K562 (cell line): ENCODE results near the gene KCNK7. TPM values are rescaled to one million over a fixed set of nuclear protein-coding genes. Genes with fewer than 3 reads are reported as not detected.

Experiments
- ATF7 ChIP-seq: fragments of 450-650 bp; IDR thresholded peaks from 2 replicates; pipeline ENCODE4 v1.7.1; 2014; ENCODE audit warnings: mild to moderate bottlenecking, moderate library complexity
- COPS2 ChIP-seq: fragments of 450-650 bp; conservative IDR thresholded peaks from 2 replicates; pipeline ENCODE4 v1.6.1; 2016; ENCODE audit warnings: mild to moderate bottlenecking, moderate library complexity
- CXXC5 ChIP-seq: fragments of 250-450 bp; sonication (Bioruptor Pico); IDR thresholded peaks from 2 replicates; pipeline ENCODE4 v1.8.0; 2022; ENCODE audit warnings: inconsistent platforms, mild to moderate bottlenecking, moderate library complexity
- EGR1 ChIP-seq: fragments of 450-650 bp; conservative IDR thresholded peaks from 2 replicates; pipeline ENCODE4 v1.6.1; 2017; ENCODE audit warnings: mild to moderate bottlenecking
- FOXM1 ChIP-seq, 2 experiments: fragments of 450-650 bp in 1 of 2; sonication (generic) in 1 of 2; formaldehyde crosslinking in 1 of 2; IDR thresholded peaks; 2 replicates each; pipeline versions ENCODE4 v1.6.1 to v1.9.0; 2017 to 2022; ENCODE audit warnings: low read depth in 2 of 2, mild to moderate bottlenecking in 2 of 2, missing genetic modification reagents in 1 of 2, moderate library complexity in 1 of 2
- HOXB6 ChIP-seq: fragments of 250-450 bp; sonication (Bioruptor Pico); IDR thresholded peaks from 2 replicates; pipeline ENCODE4 v1.5.1; 2022; ENCODE audit warnings: mild to moderate bottlenecking, borderline replicate concordance
- MYC ChIP-seq, 2 experiments: fragments of 250-450 bp in 1 of 2; sonication (Bioruptor Pico) in 1 of 2; IDR thresholded peaks; 2 replicates each; pipeline versions ENCODE4 v1.5.1 to v1.6.1; 2012 to 2021; ENCODE audit warnings: low read depth in 2 of 2, borderline replicate concordance in 1 of 2, improper control_type of control experiment in 1 of 2, low read length in 1 of 2, mild to moderate bottlenecking in 1 of 2, moderate library complexity in 1 of 2
- PCBP1 ChIP-seq: fragments of 200-400 bp; formaldehyde crosslinking; IDR thresholded peaks from 2 replicates; pipeline ENCODE4 v1.6.1; 2018; ENCODE audit warnings: mild to moderate bottlenecking, low read depth, low read length; ENCODE audit not compliant: poor library complexity, severe bottlenecking
- SMARCA4 ChIP-seq: fragments of 450-650 bp; IDR thresholded peaks from 2 replicates; pipeline ENCODE4 v1.6.1; 2016
- SMC3 ChIP-seq: conservative IDR thresholded peaks from 2 replicates; pipeline ENCODE4 v1.6.1; 2011; ENCODE audit warnings: low read depth, low read length, improper control_type of control experiment; ENCODE audit not compliant: insufficient read depth
- U2AF2 ChIP-seq: fragments of 200-400 bp; formaldehyde crosslinking; optimal IDR thresholded peaks from 2 replicates; pipeline ENCODE3; 2017; ENCODE audit warnings: low read depth, mild to moderate bottlenecking, low read length
- ZFX ChIP-seq: sonication (generic); formaldehyde crosslinking; IDR thresholded peaks from 2 replicates; pipeline ENCODE4 v1.8.0; 2022; ENCODE audit warnings: mild to moderate bottlenecking, missing genetic modification reagents, moderate library complexity
- ZKSCAN1 ChIP-seq: fragments of 150-350 bp; IDR thresholded peaks from 2 replicates; pipeline ENCODE4 v1.6.1; 2016; ENCODE audit warnings: low read depth, low read length
- polyA plus RNA-seq, 8 experiments: library from polyadenylated mRNA; depleted of rRNA in 4 of 8; stranded (reverse) in 5 of 8; unstranded in 3 of 8; fragments of >200 nt; fragmentation: Nextera tagmentation in 2 of 8; fragmentation: Illumina TruSeq in 1 of 8; extraction: Ambion mirVana in 2 of 8; extraction: Trizol in 1 of 8; gene quantifications; 2 replicates each; pipeline versions ENCODE4 v1.2.1 to v1.2.3, GENCODE V29; 2011 to 2014; ENCODE audit warnings: inconsistent platforms in 1 of 8, missing spikeins in 1 of 8
- total RNA-seq, 7 experiments: library from RNA; depleted of rRNA in 6 of 7; stranded (reverse); fragments of >200 nt in 6 of 7; fragmentation: Illumina TruSeq in 2 of 7; extraction: Trizol in 2 of 7; gene quantifications; 2 replicates each; pipeline versions ENCODE4 v1.2.1 to v1.2.3, GENCODE V29; 2011 to 2021; ENCODE audit warnings: low replicate concordance in 1 of 7
- TF ChIP-seq, protein P1 (sequence below): fragments of 250-450 bp; sonication (Bioruptor Pico); IDR thresholded peaks from 2 replicates; pipeline ENCODE4 v1.4.0; 2020; ENCODE audit warnings: mild to moderate bottlenecking, moderate library complexity, borderline replicate concordance
- TF ChIP-seq, protein P2 (sequence below): fragments of 250-450 bp; sonication (Bioruptor Pico); IDR thresholded peaks from 2 replicates; pipeline ENCODE4 v1.4.0; 2020
- TF ChIP-seq, protein P3 (sequence below): fragments of 450-650 bp; formaldehyde crosslinking; IDR thresholded peaks from 2 replicates; pipeline ENCODE4 v1.4.0; 2020; ENCODE audit warnings: mild to moderate bottlenecking

KCNK7 gene
- total and polyA plus RNA-seq, 9 of the 15 experiments (the other 6 are each of a cell fraction or from before 2014, with no cell fraction given) = 0.07 to 0.40 TPM; not detected in 7

DNA sequence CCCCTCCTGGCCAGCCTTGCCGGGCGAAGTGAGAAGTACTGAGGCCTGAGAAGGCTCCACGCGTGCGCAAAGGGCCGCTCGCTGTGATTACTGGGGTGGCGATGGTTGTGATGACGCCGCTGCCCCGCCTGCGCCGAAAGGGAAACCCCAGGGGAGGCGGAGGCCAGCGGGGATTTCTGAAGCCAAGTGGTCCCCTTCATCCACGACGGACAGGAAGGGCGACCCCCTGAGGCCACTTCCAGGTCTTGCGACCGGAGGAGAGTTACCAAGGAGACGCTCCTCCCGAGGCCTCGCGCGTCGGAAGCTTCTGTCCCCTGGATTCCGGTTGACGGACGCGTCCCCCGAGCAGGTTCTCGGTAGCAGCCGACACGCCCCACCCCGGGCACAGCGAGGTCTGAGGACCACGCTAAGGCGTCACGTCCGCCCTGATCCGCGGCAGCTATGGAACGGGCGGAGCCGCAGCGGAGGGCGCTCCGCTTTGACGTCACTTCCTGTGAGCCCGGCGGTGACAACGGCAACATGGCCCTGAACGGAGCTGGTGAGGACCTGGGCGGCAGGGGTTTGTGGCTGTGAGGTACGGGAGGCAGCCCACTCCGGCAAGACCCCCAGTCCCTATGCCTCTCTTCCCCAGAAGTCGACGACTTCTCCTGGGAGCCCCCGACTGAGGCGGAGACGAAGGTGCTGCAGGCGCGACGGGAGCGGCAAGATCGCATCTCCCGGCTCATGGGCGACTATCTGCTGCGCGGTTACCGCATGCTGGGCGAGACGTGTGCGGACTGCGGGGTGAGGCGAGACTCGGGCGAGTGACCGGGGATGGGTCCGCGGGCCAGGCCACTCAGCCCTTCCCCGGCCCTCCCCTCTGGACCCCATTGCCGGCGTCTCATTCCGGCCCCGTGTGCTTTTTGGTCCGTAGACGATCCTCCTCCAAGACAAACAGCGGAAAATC lies 25.4 kb downstream of the KCNK7 start, which contains the start of gene ZNRD2 (continued):
- TF ChIP-seq ZKSCAN1 (peak; percentile 8; the same call in 1 of the 2 replicates), ZFX (CRISPR knock-in tag) (peak; percentile 84), HOXB6 (CRISPR knock-in tag) (no peak), CXXC5 (CRISPR knock-in tag) (peak; percentile 94), MYC (IDR thresholded peaks at IDR 0.05; ENCODE audit: low read depth, low read length) (peak; percentile 74; the same call in 1 of the 2 replicates), MYC (CRISPR knock-in tag; IDR thresholded peaks at IDR 0.05; ENCODE audit: borderline replicate concordance, low read depth) (0 out of 2 replicates have a peak, but pooled peaks have one; percentile 45), COPS2 (no peak), U2AF2 (no peak), FOXM1 (IDR thresholded peaks at IDR 0.05; ENCODE audit: low read depth) (no peak), FOXM1 (CRISPR knock-in tag; IDR thresholded peaks at IDR 0.05; ENCODE audit: low read depth) (peak; percentile 82; the same call in 1 of the 2 replicates), SMC3 (no peak; the same call in 1 of the 2 replicates), PCBP1 (peak; percentile 68), ATF7 (peak; percentile 95), SMARCA4 (no peak), EGR1 (peak; percentile 38; the same call in 1 of the 2 replicates)
- TF ChIP-seq, protein P1, sequence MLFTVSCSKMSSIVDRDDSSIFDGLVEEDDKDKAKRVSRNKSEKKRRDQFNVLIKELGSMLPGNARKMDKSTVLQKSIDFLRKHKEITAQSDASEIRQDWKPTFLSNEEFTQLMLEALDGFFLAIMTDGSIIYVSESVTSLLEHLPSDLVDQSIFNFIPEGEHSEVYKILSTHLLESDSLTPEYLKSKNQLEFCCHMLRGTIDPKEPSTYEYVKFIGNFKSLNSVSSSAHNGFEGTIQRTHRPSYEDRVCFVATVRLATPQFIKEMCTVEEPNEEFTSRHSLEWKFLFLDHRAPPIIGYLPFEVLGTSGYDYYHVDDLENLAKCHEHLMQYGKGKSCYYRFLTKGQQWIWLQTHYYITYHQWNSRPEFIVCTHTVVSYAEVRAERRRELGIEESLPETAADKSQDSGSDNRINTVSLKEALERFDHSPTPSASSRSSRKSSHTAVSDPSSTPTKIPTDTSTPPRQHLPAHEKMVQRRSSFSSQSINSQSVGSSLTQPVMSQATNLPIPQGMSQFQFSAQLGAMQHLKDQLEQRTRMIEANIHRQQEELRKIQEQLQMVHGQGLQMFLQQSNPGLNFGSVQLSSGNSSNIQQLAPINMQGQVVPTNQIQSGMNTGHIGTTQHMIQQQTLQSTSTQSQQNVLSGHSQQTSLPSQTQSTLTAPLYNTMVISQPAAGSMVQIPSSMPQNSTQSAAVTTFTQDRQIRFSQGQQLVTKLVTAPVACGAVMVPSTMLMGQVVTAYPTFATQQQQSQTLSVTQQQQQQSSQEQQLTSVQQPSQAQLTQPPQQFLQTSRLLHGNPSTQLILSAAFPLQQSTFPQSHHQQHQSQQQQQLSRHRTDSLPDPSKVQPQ (CRISPR knock-in tag) = no peak
- TF ChIP-seq, protein P2, sequence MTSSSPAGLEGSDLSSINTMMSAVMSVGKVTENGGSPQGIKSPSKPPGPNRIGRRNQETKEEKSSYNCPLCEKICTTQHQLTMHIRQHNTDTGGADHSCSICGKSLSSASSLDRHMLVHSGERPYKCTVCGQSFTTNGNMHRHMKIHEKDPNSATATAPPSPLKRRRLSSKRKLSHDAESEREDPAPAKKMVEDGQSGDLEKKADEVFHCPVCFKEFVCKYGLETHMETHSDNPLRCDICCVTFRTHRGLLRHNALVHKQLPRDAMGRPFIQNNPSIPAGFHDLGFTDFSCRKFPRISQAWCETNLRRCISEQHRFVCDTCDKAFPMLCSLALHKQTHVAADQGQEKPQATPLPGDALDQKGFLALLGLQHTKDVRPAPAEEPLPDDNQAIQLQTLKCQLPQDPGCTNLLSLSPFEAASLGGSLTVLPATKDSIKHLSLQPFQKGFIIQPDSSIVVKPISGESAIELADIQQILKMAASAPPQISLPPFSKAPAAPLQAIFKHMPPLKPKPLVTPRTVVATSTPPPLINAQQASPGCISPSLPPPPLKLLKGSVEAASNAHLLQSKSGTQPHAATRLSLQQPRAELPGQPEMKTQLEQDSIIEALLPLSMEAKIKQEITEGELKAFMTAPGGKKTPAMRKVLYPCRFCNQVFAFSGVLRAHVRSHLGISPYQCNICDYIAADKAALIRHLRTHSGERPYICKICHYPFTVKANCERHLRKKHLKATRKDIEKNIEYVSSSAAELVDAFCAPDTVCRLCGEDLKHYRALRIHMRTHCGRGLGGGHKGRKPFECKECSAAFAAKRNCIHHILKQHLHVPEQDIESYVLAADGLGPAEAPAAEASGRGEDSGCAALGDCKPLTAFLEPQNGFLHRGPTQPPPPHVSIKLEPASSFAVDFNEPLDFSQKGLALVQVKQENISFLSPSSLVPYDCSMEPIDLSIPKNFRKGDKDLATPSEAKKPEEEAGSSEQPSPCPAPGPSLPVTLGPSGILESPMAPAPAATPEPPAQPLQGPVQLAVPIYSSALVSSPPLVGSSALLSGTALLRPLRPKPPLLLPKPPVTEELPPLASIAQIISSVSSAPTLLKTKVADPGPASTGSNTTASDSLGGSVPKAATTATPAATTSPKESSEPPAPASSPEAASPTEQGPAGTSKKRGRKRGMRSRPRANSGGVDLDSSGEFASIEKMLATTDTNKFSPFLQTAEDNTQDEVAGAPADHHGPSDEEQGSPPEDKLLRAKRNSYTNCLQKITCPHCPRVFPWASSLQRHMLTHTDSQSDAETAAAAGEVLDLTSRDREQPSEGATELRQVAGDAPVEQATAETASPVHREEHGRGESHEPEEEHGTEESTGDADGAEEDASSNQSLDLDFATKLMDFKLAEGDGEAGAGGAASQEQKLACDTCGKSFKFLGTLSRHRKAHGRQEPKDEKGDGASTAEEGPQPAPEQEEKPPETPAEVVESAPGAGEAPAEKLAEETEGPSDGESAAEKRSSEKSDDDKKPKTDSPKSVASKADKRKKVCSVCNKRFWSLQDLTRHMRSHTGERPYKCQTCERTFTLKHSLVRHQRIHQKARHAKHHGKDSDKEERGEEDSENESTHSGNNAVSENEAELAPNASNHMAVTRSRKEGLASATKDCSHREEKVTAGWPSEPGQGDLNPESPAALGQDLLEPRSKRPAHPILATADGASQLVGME (CRISPR knock-in tag) = peak; percentile 73; the same call in 1 of the 2 replicates
- TF ChIP-seq, protein P3, sequence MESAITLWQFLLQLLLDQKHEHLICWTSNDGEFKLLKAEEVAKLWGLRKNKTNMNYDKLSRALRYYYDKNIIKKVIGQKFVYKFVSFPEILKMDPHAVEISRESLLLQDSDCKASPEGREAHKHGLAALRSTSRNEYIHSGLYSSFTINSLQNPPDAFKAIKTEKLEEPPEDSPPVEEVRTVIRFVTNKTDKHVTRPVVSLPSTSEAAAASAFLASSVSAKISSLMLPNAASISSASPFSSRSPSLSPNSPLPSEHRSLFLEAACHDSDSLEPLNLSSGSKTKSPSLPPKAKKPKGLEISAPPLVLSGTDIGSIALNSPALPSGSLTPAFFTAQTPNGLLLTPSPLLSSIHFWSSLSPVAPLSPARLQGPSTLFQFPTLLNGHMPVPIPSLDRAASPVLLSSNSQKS (CRISPR knock-in tag) = no peak
